T-helper 2 cell treated with Interferon-gamma antibody and Interleukin-4, amounts not matched to agents 100 ng/mL and 5 ng/mL, for 36 hours (primary cell): Measurements from ENCODE around the gene TOMM7. TPM values are rescaled to one million over a fixed set of nuclear protein-coding genes. Genes with fewer than 3 reads are reported as not detected.
"Not testable (repeated sequence)": the region's sequence is repeated elsewhere in the genome, so short reads cannot be mapped to it uniquely, and the experiment has no call there.

Experiments
- intact Hi-C: fragments of 100-400 bp; cut with micrococcal nuclease; formaldehyde crosslinking; loops from one replicate; pipeline ENCODE4 v1.15.1; 2023
- total RNA-seq: library from RNA; stranded (reverse); gene quantifications from 2 replicates; pipeline ENCODE4 v1.2.3, GENCODE V29; 2022

TOMM7 gene
- total RNA-seq, 1 donor from 2014 or later, result 264 TPM

DNA sequence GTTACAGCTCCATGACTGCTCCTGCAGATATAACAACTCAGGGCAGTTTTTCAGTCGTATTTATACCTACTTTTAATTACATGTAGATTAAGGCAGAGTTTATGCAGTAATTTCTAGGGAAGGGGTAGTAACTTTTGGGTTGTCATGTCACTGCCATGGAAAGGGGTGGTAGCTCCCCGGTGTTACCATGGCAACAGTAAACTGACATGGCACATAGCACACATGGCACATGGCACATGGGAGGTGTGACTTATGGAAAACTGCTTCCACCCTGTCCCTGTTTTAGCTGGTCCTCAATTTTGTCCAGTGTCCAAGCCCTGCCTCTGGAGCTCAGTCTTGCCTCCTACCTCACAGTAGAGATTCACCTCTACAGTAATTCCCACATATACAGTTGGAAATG lies 3.9 kb upstream of the TOMM7 start:
- intact Hi-C loops, result loop anchor here (10.0 kb wide), 1 partner anchor 648 kb away; the partner anchor contains the start of gene IGF2BP3

GRCh38 chr7:22824760-22825159 lies 2.1 kb upstream of the TOMM7 start:
- intact Hi-C loops, result loop anchor here (5.0 to 10.0 kb wide), 4 partner anchors 358 to 708 kb away; partner anchors contain the start of genes IGF2BP3, MALSU1, NUP42 and TRA2A

DNA sequence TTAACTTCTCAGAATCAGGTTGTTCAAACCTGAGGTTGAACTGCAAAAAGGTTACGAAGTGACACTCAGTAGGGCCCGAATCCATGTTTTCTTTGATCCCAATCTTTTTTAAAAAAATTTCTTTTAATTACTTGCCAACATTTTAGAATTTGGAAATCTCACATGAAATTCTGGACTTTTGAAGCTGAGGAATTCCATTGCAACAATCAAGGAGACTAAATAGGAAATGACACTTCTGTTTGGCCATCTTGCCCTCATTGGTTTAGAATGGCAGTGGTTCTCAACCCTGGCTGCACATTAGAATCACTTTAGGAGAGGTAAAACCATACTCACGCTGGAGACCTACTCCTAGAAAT lies 471 bp upstream of the TOMM7 start:
- intact Hi-C loops, result loop anchor here (2.0 to 10.0 kb wide), 6 partner anchors 62 to 709 kb away; partner anchors contain the start of genes IGF2BP3, KLHL7, MALSU1 and NUP42

- intact Hi-C loops, result loop anchor here (1.0 to 10.0 kb wide), 9 partner anchors 32 to 710 kb away; partner anchors contain the start of genes HYCC1, IGF2BP3, KLHL7 and MALSU1
Measured at GRCh38 chr7:22821702-22822485, 755 bp downstream of the TOMM7 start.

DNA sequence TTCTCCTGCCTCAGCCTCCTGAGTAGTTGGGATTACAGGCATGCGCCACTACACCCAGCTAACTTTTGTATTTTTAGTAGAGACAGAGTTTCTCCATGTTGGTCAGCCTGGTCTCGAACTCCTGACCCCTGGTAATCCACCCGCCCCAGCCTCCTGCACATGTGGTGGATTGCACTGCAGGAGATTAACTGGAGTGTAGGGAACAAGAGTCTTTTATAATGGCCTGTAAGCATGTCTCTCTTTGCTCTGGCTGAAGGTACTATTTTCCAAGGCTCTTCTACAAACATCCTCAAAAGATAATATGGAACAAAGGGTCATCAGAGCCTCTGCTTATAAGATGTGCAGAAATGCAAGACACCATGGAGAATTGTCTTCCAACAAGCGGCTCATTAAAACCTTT lies 3.2 kb downstream of the TOMM7 start:
- intact Hi-C loops, result no loop called here

DNA sequence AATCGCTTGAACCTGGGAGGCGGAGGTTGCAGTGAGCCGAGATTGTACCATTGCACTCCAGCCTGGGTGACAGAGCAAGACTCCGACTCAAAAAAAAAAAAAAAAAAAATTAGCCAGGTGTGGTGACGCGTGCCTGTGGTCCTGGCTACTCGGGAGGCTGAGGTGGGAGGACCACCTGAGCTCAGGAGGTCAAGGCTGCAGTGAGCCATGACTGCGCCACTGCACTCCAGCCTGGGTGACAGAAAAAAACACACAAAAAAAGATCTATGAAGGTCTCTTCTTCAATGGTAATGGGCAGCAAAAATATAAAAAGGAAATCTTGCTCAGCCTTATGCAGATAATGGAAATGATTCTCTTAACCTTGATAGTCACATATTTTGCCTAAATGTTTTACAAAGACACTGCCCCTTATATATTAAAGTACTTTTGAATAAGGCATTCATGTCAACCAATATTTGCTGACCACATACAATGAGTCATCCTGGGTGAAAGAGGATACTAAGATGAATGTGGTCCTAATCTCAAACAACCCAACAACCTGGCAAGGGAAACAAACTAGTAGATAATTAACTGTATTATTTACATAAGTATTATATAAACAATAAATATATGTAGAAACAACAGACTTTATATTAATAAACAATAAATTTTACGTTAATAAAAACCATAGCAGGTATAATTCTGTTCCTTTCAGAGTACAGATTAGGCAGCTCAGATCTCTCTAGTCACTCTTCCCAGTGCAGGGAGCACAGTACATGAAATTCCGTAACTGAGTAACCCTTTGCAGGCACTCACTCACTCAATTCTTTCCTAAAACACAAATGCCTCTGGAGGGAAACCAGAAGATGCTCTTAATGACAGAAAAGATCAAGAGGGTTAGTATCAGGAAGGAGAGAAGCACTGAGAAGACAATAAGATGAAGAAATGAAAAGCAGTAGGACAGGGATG lies 8.1 kb downstream of the TOMM7 start:
- intact Hi-C loops, result no loop called here

GRCh38 chr7:22812353-22812752 lies 10.3 kb downstream of the TOMM7 start:
- intact Hi-C loops, result no loop called here

DNA sequence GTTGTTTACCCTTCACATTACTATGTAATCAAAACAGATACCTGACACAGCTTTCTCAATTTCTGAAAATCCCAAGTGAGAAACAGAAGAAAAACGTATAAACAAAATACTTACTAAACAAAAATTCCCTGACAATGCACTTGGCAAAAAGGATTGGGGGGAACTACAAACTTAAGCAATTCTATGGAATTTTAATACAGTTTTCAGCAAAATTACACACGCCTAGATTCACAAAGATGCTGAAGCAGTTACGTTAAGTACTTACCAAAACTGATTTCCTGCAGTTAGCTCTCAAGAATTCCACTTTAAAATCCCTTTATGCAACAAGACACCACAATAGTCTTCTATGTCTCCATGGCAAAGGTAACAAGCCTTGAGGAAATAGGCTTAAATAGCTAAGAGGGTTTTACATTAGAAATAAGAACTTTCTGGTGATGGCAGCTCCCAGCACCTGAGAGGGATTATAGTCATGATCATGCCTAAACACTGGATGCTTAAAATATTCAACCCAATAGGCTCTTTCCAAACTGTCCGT lies 10.8 kb downstream of the TOMM7 start:
- intact Hi-C loops, result no loop called here

GRCh38 chr7:22810843-22811242 lies 11.8 kb downstream of the TOMM7 start:
- intact Hi-C loops, result no loop called here

DNA sequence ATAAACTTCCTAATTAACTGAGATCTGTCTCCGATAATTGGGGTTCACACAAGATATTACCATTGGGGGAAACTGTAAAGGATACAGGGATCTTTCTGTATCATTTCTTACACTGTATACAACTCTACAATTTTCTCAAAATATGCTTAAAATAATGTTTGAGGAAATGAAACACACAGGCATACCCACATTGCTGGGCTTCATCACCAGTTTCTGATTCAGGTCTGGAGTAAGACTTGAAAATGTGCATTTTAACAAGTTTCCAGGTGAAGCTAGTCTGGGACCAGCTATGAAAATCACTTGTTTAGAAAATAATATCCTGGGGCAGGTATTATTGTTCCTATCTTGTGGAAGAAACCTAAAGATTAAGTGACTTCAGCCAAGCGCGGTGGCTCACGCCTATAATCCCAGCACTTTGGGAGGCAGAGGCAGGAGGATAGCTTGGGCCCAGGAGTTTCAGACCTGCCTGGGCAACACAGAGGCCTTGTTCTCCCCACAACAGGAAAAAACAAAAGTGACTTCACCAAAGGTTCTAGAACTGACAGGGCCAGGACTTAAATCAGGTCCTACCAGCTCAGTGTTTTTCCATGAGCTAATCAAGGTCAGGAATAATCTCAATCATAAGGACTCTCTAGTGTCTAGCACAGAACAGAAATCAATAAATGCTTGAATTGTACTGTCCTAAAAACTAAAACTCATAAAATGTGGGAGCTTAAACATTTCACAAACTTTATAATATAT lies 12.6 kb downstream of the TOMM7 start:
- intact Hi-C loops, result no loop called here

DNA sequence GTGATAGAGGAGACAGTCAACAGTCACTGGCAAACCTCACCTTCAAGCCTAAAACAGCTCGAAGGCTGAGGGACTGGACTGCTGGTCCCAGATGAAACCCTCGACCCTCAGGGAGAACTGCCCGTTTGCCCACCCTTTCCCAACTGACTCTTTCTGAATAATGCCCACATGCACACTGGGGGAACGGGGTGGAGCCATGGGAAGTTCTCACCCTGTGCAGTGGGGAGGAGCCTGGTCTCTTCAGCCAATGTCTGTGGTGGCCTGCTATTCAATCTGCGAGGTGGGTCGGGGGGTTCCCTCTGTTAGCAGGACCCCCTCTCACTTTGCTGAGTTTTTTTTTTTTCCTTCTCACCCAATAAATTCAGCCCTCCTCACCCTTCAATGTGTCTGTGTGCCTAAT lies 14.5 kb downstream of the TOMM7 start:
- intact Hi-C loops, result no loop called here

- intact Hi-C loops, result no loop called here
Measured at GRCh38 chr7:22806752-22807151, 15.9 kb downstream of the TOMM7 start.

DNA sequence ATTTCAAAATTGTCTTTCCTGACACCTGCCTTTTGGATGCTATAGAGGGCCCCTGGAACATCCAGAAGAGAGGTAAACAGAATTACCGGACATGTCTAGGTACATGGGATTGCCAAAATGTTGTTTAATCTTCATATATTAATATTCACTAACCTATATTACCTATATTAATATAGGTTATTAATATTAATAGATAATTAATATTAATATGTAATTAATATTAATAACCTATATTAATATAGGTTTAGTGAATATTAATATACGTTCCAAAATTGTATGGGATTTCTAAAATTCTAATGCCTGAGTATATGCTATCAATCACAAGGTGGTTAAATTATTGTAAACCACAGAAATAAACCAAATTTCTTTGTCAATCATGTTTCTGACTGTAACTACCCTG lies 17.4 kb downstream of the TOMM7 start:
- intact Hi-C loops, result no loop called here

DNA sequence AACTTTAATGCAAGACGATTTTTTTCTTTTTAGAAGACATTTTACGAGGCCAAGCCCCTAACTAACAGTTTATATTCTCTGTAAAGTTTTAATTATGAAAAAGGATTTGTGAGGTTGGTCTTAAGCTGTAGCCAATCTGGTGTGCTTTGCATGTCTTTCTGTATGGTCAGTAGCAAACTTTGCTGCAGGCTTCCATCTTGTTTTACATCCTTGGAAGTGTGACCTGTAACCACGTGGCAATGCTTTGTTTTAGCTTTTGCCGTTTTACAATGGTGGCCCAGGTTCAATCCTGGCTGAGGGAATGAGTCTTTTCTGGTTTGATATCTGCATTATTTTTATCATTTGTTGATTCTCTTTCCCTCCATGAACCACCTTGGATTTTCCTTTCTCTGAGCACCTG lies 19.8 kb downstream of the TOMM7 start:
- intact Hi-C loops, result not testable (repeated sequence)

- intact Hi-C loops, result no loop called here
Measured at GRCh38 chr7:22802426-22802825, 20.2 kb downstream of the TOMM7 start.

- intact Hi-C loops, result no loop called here
Measured at GRCh38 chr7:22801912-22802311, 20.7 kb downstream of the TOMM7 start.

DNA sequence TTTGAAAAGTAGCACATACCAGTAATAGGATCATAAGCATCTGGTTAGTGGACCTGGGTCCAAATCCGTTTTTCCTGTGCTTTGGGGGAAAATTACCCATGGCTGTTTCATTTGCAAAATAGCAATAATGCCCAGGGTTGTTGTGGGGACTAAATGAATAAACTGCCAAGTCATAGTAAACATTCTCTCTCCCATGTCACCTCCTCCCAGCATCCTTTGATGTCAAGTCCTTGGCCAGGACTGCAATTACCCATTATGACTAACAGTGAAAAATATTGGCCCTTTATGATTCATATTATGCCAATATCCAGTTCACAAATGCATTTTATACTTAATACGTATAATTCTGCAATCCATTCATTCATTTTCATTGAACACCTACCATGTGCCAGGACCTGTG lies 23.0 kb downstream of the TOMM7 start:
- intact Hi-C loops, result no loop called here

DNA sequence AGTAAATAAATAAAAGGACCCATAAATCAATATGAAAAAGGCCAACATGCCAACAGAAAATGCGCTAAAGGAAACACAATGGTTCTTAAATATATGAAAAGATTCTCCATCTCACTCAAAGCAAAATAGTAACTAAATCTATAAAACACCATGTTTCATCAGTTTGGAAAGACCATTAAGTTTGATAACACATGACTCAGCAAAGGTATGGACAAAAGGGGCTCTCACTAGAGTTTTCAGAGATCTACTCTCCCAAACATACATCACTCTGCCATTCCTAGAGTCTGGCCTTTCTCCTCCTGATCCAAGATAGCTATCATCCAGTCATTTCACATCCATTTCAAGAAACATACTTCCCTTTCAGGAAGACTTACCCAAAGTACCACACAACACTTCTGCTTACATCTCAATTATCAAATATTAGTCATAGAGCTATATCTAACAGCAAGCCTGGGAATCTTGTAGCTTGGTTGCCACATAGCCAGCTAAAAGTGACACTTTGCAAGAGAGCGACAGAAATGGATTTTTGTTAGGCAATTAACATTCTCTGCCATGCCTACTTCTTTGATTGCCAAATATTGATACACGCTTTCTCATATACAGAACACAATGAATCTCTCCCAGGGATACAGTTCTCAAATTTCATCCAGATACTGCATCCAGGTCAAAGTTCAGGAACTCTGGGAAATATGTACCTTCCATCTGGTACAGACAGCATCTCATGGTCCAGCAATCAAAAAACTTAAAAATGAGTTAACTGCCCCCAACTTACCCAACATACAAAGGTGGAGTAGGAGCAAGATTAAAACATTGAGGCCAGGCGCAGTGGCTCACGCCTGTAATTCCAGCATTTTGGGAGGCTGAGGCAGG lies 28.8 kb downstream of the TOMM7 start:
- intact Hi-C loops, result no loop called here

GRCh38 chr7:22791204-22792158 lies 31.2 kb downstream of the TOMM7 start:
- intact Hi-C loops, result no loop called here
